Mesenteric fat pad (tissue), 1 donor: ENCODE measurements around the gene MELK. TPM values are rescaled to one million over a fixed set of nuclear protein-coding genes. Genes with fewer than 3 reads are reported as not detected.
"Not testable (repeated sequence)": the region's sequence is repeated elsewhere in the genome, so short reads cannot be mapped to it uniquely, and the experiment has no call there.

Source experiments
- DNase-seq: peaks from one replicate; pipeline ENCODE4 v3.0.0-alpha.2; 2020; ENCODE audit warnings: low spot score
- long read RNA-seq: library from polyadenylated mRNA; unstranded; transcript quantifications from one replicate; pipeline ENCODE4 v2.0.0, GENCODE V29; 2020
- total RNA-seq: library from RNA; stranded (reverse); fragmentation: NEBNext Ultra II Directional; extraction: Animal tissue kit (Norgen Biotek cat#: 25700); gene quantifications from one replicate; pipeline ENCODE4 v1.2.1, GENCODE V29; 2021
- donor health status: DM: yes; HTN: yes; CAD: no.

Gene MELK
- total RNA-seq: 0.77 TPM
- long read RNA-seq, partial matches to known transcripts: 0 of 3 reads
- long read RNA-seq, other reads (novel, unspliced or antisense): 2 of 3 reads

DNA sequence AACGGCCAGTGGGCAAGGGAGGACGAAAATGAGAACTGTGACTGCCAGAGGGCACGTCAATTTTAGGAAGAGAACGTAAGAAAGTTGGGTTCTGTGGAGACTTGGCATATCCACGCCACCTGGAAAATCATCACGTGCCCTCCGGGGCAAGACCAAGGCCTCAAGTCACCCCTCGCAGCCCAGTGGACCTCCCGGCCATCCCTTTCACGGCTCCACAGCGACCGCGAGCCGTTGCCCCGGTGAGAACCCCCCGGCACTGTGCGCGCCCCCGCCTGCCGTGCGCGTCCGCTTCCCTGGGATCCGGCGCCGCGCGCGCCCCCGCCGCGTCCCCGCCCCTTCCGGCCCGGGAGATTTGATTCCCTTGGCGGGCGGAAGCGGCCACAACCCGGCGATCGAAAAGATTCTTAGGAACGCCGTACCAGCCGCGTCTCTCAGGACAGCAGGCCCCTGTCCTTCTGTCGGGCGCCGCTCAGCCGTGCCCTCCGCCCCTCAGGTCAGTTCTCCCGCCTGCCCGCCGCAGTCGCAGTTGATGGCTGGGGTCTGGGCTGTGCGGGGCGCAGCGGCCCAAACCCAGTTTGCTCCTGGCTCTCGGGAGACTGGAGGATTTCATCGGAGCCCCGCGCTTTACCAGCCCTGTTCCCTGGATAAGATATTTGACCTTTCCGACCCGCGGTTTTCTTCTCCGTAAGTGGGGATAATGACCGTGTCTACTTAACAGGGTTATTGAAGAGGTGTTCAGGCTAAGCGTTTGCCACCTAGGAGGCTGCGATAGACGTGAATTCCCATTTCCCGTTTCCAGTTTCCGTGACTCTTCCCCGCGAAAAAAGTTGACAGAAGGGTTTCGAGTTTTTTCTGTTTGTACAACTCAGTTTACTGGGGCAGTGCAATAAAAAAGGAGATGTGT, at the start of gene MELK:
Gene MELK, plus strand, starts transcription at position 381 of the 904 bp plus-strand sequence. CDS start 8,787 bp downstream, outside the sequence.
- DNase-seq: peak; percentile 95

GRCh38 chr9:36530224-36530623, 42.5 kb upstream of the MELK start:
- no peak for DNase-seq

- no peak for DNase-seq
Measured at GRCh38 chr9:36532353-36532752, 40.3 kb upstream of the MELK start.

GRCh38 chr9:36533726-36534125, 39.0 kb upstream of the MELK start:
- not testable (repeated sequence) for DNase-seq

DNA sequence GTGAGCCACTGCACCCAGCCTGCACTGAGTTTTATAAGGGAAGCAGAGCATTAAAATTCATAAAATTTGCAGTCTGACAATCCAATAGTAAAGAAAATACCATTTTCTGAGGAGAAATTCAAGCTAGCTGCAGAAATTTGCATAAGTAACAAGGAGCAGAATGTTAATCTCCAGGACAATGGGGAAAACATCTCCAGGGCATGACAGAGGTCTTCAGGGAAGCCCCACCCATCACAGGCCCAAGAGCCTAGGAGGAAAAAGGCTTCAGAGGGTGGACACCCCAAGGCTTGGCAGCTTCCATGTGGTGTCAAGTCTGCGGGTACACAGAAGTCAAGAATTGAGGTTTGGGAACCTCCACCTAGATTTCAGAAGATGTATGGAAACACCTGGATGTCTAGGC, 37.6 kb upstream of the MELK start:
- DNase-seq: no peak

DNA sequence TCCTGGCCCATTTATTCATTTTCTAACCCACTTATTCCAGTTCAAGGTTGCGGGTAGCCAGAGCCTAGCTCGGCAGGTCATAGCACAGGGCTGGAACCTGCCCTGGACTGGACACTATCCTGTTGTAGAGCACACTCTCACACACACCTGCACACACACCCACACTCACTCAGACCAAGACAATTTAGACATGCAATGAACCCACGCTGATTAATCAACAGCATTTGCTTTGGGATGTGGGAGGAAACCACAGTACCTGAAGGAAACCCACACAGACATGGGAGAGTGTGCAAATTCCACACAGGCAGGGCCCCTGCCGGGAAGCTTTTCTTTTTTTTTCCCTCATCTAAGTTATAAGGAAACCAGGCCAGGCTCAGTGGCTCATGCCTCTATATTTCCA, 34.8 kb upstream of the MELK start:
- no peak for DNase-seq

GRCh38 chr9:36542355-36542754, 30.3 kb upstream of the MELK start:
- no peak for DNase-seq

GRCh38 chr9:36543916-36544315, 28.8 kb upstream of the MELK start:
- DNase-seq: no peak

GRCh38 chr9:36547598-36547997, 25.1 kb upstream of the MELK start:
- DNase-seq: no peak

DNA sequence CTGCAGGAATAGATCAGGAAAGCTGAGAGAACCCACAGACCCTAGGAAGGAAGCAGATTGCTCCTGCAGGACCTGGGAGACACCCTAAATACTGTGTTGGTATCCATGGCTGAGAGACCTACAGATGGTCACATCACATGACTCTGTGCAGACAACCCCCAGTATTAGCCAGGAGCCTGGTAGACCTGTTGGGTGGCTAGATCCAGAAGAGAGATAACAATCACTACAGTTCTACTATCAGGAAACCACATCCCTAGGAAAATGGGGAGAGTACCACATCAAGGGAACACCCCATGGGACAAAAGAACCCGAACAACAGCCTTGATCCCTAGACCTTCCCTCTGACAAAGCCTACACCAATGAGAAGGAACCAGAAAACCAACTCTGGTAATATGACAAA, 24.2 kb upstream of the MELK start:
- no peak for DNase-seq

GRCh38 chr9:36550135-36550534, 22.6 kb upstream of the MELK start:
- no peak for DNase-seq

- not testable (repeated sequence) for DNase-seq
Measured at GRCh38 chr9:36550631-36551098, 22.0 kb upstream of the MELK start.

- no peak for DNase-seq
Measured at GRCh38 chr9:36551129-36551528, 21.6 kb upstream of the MELK start.

- no peak for DNase-seq
Measured at GRCh38 chr9:36551910-36552309, 20.8 kb upstream of the MELK start.

DNA sequence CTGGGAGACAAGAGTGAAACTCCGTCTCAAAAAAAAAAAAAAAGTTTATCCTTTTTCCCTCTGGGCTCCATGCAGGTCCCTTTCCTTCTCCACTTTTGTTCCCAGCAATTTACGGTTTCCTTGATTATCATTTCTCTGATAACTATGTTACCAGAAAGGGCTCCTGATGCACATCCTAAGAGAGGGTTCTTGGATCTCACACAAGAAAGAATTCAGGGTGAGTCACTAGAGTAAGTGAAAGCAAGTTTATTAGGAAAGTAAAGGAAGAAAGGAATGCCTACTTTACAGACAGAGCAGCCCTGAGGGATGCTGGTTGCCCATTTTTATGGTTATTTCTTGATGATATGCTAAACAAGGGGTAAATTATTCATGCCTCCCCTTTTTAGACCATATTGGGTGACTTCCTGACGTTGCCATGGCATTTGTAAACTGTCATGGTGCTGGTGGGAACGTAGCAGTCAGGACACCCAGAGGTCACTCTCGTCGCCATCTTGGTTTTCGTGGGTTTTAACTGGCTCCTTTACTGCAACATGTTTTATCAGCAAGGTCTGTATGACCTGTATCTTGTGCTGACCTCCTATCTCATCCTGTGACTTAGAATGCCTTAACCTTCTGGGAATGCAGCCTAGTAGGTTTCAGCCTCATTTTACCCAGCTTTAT, 13.5 kb upstream of the MELK start:
- DNase-seq: no peak

GRCh38 chr9:36560771-36561170, 11.9 kb upstream of the MELK start:
- DNase-seq: no peak

- DNase-seq: peak; percentile 33
Measured at GRCh38 chr9:36562801-36563200, 9.9 kb upstream of the MELK start.

DNA sequence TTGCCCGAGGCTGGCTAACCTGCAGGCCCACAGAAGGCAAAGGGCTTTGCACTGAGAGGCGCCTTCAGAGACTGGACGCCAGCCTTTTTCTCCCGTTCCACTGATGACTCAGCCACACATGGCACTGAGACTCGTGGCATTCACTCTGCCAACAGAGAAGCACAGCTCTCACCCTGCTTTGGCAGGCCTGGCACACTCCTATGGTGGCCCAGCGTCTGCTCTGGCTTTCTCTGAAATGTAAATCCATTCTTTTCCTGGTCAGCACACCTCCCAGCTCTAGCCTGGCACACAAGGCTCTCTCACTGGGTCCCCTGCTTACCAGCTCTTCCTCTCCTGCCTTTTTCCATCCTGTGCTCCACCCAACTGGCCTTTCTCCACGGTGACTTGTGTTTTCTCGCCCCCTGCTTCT, 5.9 kb upstream of the MELK start:
- peak; percentile 67 for DNase-seq

GRCh38 chr9:36568681-36569080, 4.0 kb upstream of the MELK start:
- DNase-seq: not testable (repeated sequence)

DNA sequence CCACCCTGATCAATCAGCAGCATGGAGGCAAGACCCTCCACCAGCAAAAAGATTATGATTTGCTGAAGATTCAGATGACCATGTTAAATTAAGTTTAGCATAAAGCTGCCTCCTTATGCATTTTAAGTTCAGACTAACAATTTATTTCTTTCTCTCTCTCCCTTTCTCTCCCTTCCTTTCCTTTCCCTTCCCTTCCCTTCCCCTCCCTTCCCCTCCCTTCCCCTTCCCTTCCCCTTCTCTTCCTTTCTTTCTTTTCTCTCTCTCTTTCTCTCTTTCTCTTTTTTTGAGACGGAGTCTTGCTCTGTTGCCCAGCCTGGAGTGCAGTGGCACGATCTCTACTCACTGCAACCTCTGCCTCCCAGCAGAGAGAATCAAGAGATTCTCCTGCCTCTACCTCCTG, 1.4 kb upstream of the MELK start:
- DNase-seq: no peak

DNA sequence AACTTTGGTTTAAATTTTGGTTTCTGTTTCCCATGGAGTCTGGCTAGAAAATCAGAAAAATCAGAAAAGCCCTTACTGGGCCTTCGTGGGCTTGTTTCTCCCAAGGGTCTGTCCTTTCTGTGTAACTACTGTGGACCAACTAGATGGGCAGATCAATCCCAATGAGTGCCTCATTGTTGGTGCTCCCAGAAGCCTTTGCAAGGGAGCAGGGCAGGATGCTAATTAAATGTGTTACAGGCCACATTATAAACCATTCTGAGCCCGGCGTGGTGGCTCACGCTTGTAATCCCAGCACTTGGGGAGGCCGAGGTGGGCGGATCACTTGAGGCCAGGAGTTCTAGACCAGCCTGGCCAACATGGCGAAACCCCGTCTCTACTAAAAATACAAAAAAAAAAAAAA, 1.4 kb downstream of the MELK start:
- peak; percentile 11 for DNase-seq

- no peak for DNase-seq
Measured at GRCh38 chr9:36575411-36575882, 2.8 kb downstream of the MELK start.
